GM12891 (cell line): ENCODE data around the gene RNF167.

Experiments used
- DNase-seq: peaks from one replicate; pipeline ENCODE4 v3.0.0; 2011; ENCODE audit warnings: low spot score; ENCODE audit not compliant: insufficient read length
- FAIRE-seq: peaks from 2 replicates; lab custom pipeline; 2011; peaks lifted over from hg19 to GRCh38; lab: Jason Lieb, UNC
- PAX5 ChIP-seq: IDR thresholded peaks from 2 replicates; pipeline ENCODE4 v1.6.1; 2011; ENCODE audit warnings: low read length, moderate library complexity, mild to moderate bottlenecking; ENCODE audit not compliant: insufficient read depth, severe bottlenecking
- POLR2A ChIP-seq: IDR thresholded peaks from 2 replicates; pipeline ENCODE4 v1.6.1; 2011; ENCODE audit warnings: low read depth, low read length, control low read depth
- POLR2AphosphoS5 ChIP-seq: IDR thresholded peaks from 2 replicates; pipeline ENCODE4 v1.6.1; 2011; ENCODE audit warnings: low read depth, low read length, control low read depth
- POU2F2 ChIP-seq: IDR thresholded peaks from 2 replicates; pipeline ENCODE4 v1.6.1; 2011; ENCODE audit warnings: low read depth, mild to moderate bottlenecking, control low read depth, low read length, moderate library complexity
- SPI1 ChIP-seq: IDR thresholded peaks from 2 replicates; pipeline ENCODE4 v1.6.1; 2011; ENCODE audit warnings: low read depth, low read length, control low read depth
- TAF1 ChIP-seq: IDR thresholded peaks from 2 replicates; pipeline ENCODE4 v1.6.1; 2011; ENCODE audit warnings: low read depth, low read length, control low read depth

RNF167 gene

GRCh38 chr17:4896332-4897197, 43.5 kb upstream of the RNF167 start:
- no peak for FAIRE-seq
- TF ChIP-seq PAX5: no peak
- no peak for TF ChIP-seq POLR2AphosphoS5
- no peak for TF ChIP-seq POU2F2
- TF ChIP-seq TAF1: no peak
- no peak for TF ChIP-seq SPI1
- TF ChIP-seq POLR2A: no peak
- DNase-seq: no peak

GRCh38 chr17:4897198-4897687, 42.8 kb upstream of the RNF167 start:
- DNase-seq (no peak), FAIRE-seq (no peak)
- TF ChIP-seq POLR2A (no peak), POLR2AphosphoS5 (no peak), SPI1 (no peak), POU2F2 (no peak), TAF1 (no peak), PAX5 (no peak)

GRCh38 chr17:4897785-4898184, 42.3 kb upstream of the RNF167 start:
- TF ChIP-seq PAX5 (no peak), POU2F2 (no peak), POLR2A (no peak), TAF1 (no peak), POLR2AphosphoS5 (no peak), SPI1 (no peak)
- no peak for FAIRE-seq
- DNase-seq: no peak

GRCh38 chr17:4898351-4898750, 41.7 kb upstream of the RNF167 start:
- FAIRE-seq (no peak), DNase-seq (no peak)
- TF ChIP-seq POLR2AphosphoS5 (no peak), PAX5 (no peak), POLR2A (no peak), TAF1 (no peak), POU2F2 (no peak), SPI1 (no peak)

GRCh38 chr17:4898927-4899326, 41.1 kb upstream of the RNF167 start:
- FAIRE-seq: no peak
- no peak for TF ChIP-seq POLR2AphosphoS5
- no peak for TF ChIP-seq POU2F2
- TF ChIP-seq POLR2A: no peak
- TF ChIP-seq SPI1: no peak
- no peak for TF ChIP-seq TAF1
- TF ChIP-seq PAX5: no peak
- DNase-seq: no peak

- FAIRE-seq (peak; percentile 96), DNase-seq (peak; percentile 92)
Measured at GRCh38 chr17:4899341-4900230, 40.5 kb upstream of the RNF167 start, which contains the start of gene C17orf107. C17orf107 (plus strand) TSS chr17:4899536; CDS start chr17:4899763, 227 bp downstream.

GRCh38 chr17:4900231-4901107, 39.6 kb upstream of the RNF167 start:
- FAIRE-seq: peak; percentile 78
- no peak for DNase-seq
- TF ChIP-seq POLR2AphosphoS5 (no peak), PAX5 (no peak), TAF1 (no peak), SPI1 (no peak), POU2F2 (no peak), POLR2A (no peak)

More at GRCh38 chr17:4899341-4900230, 40.5 kb upstream of the RNF167 start, which contains the start of gene C17orf107:
- no peak for TF ChIP-seq SPI1
- TF ChIP-seq POLR2A: no peak
- no peak for TF ChIP-seq POU2F2
- no peak for TF ChIP-seq POLR2AphosphoS5
- no peak for TF ChIP-seq PAX5
- TF ChIP-seq TAF1: no peak

GRCh38 chr17:4901108-4901647, 38.9 kb upstream of the RNF167 start:
- FAIRE-seq (no peak), DNase-seq (no peak)
- TF ChIP-seq SPI1 (no peak), POU2F2 (no peak), TAF1 (no peak), POLR2AphosphoS5 (no peak), PAX5 (no peak), POLR2A (no peak)
